Neural crest cell (in vitro differentiated cells): ENCODE results near the gene ACHE. TPM values are rescaled to one million over a fixed set of nuclear protein-coding genes. Genes with fewer than 3 reads are reported as not detected.
"Not testable (repeated sequence)": the region's sequence is repeated elsewhere in the genome, so short reads cannot be mapped to it uniquely, and the experiment has no call there.

Experiments
- DNase-seq: peaks from one replicate; pipeline ENCODE4 v3.0.0; 2021; ENCODE audit warnings: low read depth, mixed read lengths, low spot score
- H3K27ac Mint-ChIP-seq: one replicate; pipeline ENCODE4 v1.8.0; 2021; ENCODE audit warnings: mild to moderate bottlenecking, mixed read lengths; ENCODE audit not compliant: unreplicated experiment
- H3K27me3 Mint-ChIP-seq: 2 replicates; pipeline ENCODE4 v1.8.0; 2021; ENCODE audit warnings: low read depth, mild to moderate bottlenecking, mixed read lengths
- H3K36me3 Mint-ChIP-seq: 2 replicates; pipeline ENCODE4 v1.8.0; 2021; ENCODE audit warnings: low read depth, mild to moderate bottlenecking, mixed read lengths
- H3K4me1 Mint-ChIP-seq: 2 replicates; pipeline ENCODE4 v1.8.0; 2021; ENCODE audit warnings: mixed read lengths
- H3K4me3 Mint-ChIP-seq: one replicate; pipeline ENCODE4 v1.8.0; 2021; ENCODE audit warnings: mild to moderate bottlenecking, mixed read lengths
- H3K9me3 Mint-ChIP-seq: 2 replicates; pipeline ENCODE4 v1.8.0; 2021; ENCODE audit warnings: mixed read lengths
- total RNA-seq: library from RNA; stranded (reverse); gene quantifications from 2 replicates; pipeline ENCODE4 v1.2.1, GENCODE V29; 2021
- TF ChIP-seq, protein P1 (sequence below): fragments of 200-600 bp; sonication (generic); conservative IDR thresholded peaks from 2 replicates; pipeline ENCODE4 v1.5.0; 2021; ENCODE audit warnings: antibody characterized with exemption, mild to moderate bottlenecking

The ACHE gene
- total RNA-seq, 1 donor from 2014 or later, result 2.0 TPM

DNA sequence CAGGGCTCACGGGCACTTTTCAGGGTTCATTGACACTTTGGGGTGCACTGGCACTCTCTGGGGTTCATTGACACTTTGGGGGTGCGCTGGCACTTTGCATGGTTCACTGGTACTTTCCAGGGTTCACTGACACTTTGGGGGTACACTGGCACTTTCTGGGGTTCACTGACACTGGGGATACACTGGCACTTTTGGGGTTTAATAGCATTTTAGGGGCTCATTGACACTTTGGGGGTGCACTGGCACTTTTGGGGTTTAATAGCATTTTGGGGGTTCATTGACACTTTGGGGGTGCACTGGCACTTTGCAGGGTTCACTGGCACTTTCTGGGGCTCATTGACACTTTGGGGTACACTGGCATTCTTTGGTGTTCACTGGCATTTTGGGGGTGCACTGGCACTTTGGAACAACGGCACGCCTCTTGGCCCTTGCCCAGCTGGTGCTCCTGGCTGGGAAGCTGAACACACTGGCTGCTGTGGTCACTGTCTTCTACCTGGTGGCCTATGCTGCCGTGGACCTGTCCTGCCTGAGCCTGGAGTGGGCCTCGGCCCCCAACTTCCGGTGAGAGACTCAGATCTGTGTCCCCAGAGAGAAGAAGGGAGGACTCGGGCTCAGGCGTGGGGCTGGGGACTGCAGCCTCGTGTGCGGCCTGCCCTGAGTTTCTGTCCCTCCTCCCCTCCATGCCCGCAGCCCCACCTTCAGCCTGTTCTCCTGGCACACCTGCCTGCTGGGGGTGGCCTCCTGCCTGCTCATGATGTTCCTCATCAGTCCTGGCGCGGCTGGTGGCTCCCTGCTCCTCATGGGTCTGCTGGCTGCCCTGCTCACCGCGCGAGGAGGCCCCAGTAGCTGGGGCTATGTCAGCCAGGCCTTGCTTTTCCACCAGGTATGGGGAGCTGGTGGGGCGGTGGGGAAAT is 34.7 kb downstream of the ACHE start:
- Mint-ChIP-seq H3K9me3 (no peaks in the 10 kb centered on the region), H3K27ac (no peak overlapping the region), H3K4me3 (no peak overlapping the region), H3K27me3 (no peaks in the 10 kb centered on the region), H3K4me1 (peaks cover 4% of the 10 kb centered on the region), H3K36me3 (peaks cover 2% of the 10 kb centered on the region)
- TF ChIP-seq, protein P1, sequence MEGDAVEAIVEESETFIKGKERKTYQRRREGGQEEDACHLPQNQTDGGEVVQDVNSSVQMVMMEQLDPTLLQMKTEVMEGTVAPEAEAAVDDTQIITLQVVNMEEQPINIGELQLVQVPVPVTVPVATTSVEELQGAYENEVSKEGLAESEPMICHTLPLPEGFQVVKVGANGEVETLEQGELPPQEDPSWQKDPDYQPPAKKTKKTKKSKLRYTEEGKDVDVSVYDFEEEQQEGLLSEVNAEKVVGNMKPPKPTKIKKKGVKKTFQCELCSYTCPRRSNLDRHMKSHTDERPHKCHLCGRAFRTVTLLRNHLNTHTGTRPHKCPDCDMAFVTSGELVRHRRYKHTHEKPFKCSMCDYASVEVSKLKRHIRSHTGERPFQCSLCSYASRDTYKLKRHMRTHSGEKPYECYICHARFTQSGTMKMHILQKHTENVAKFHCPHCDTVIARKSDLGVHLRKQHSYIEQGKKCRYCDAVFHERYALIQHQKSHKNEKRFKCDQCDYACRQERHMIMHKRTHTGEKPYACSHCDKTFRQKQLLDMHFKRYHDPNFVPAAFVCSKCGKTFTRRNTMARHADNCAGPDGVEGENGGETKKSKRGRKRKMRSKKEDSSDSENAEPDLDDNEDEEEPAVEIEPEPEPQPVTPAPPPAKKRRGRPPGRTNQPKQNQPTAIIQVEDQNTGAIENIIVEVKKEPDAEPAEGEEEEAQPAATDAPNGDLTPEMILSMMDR, result no peak
- DNase-seq, result no peak

DNA sequence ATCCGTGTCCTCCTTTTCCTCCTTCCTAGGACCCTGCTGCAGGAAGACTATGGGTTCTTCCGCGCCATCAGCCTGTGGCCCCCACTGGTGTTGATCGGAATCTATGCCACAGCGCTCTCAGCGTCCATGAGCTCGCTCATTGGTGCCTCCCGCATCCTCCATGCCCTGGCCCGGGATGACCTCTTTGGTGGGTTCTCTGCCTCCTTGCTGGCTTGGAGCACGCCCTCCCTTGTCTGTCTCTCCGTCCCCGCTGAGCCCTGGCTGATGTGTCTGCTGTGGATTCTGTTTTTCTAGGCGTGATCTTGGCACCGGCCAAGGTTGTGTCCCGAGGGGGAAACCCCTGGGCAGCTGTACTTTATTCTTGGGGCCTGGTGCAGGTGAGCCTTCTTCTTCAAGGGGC is 35.8 kb downstream of the ACHE start:
- DNase-seq, result no peak
- peaks cover 2% of the 10 kb centered on the region for H3K36me3 Mint-ChIP-seq
- no peaks in the 10 kb centered on the region for H3K9me3 Mint-ChIP-seq
- TF ChIP-seq, protein P1, result no peak
- H3K27me3 Mint-ChIP-seq, result no peaks in the 10 kb centered on the region
- H3K27ac Mint-ChIP-seq, result no peak overlapping the region
- H3K4me1 Mint-ChIP-seq, result no peaks in the 10 kb centered on the region
- H3K4me3 Mint-ChIP-seq, result no peak overlapping the region

DNA sequence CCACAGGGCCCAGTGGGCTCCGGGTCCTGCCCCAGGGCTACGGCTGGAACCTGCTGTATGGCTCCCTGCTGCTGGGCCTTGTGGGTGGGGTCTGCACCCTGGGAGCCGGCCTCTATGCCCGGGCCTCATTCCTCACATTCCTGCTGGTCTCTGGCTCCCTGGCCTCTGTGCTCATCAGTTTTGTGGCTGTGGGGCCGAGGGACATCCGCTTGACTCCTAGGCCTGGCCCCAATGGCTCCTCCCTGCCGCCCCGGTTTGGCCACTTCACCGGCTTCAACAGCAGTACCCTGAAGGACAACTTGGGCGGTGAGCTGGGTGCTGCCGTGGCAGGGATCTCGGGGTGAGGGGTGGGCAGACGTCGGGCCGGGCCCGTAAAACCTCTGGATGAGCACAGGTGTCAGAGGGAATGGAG is 38.8 kb downstream of the ACHE start:
- no peak for DNase-seq
- Mint-ChIP-seq H3K9me3 (no peaks in the 10 kb centered on the region), H3K27ac (no peak overlapping the region), H3K27me3 (no peaks in the 10 kb centered on the region), H3K4me1 (peaks cover 2% of the 10 kb centered on the region), H3K4me3 (peak overlapping the region; percentile 18), H3K36me3 (peaks cover 2% of the 10 kb centered on the region)
- TF ChIP-seq, protein P1, result no peak

DNA sequence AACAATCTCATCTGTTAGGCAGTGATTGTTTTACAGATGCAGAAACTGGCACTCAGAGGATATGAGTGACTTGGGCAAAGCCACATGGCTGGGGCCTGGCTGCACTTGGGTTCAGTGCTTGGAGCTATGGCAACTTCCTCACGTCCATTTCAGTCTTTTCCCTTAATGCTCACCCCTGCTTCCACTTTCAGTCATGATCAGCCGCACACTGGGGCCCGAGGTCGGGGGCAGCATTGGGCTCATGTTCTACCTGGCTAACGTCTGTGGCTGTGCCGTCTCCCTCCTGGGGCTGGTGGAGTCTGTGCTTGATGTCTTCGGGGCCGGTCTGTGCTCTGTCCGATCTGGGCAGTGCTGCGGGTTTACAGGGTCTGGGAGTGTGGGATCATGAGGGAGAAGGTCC is 40.2 kb downstream of the ACHE start:
- H3K4me1 Mint-ChIP-seq, result peaks cover 4% of the 10 kb centered on the region
- DNase-seq, result no peak
- H3K27me3 Mint-ChIP-seq, result no peaks in the 10 kb centered on the region
- no peak overlapping the region for H3K27ac Mint-ChIP-seq
- TF ChIP-seq, protein P1, result no peak
- peak overlapping the region; percentile 79 for H3K4me3 Mint-ChIP-seq
- H3K9me3 Mint-ChIP-seq, result no peaks in the 10 kb centered on the region
- H3K36me3 Mint-ChIP-seq, result peaks cover 2% of the 10 kb centered on the region

DNA sequence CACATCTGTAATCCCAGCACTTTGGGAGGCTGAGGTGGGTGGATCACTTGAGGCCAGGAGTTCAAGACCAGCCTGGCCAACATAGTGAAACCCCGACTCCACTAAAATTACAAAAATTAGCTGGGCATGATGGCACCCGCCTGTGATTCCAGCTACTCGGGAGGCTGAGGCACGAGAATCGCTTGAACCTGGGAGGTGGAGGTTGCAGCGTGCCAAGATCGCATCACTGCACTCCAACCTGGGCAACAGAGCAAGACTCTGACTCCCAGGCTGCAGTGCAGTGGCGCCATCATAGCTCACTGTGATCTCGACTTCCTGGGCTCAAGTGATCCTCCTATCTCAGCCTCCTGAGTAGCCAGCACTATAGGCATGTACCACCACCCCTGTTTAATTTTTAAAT is 40.8 kb downstream of the ACHE start:
- not testable (repeated sequence) for H3K4me1 Mint-ChIP-seq, H3K9me3 Mint-ChIP-seq, H3K36me3 Mint-ChIP-seq, H3K27ac Mint-ChIP-seq, H3K4me3 Mint-ChIP-seq, DNase-seq, H3K27me3 Mint-ChIP-seq
